ENCODE data around the gene APC2.
"Not testable (repeated sequence)": the region's sequence is repeated elsewhere in the genome, so short reads cannot be mapped to it uniquely, and the experiment has no call there.

Gene APC2

DNA sequence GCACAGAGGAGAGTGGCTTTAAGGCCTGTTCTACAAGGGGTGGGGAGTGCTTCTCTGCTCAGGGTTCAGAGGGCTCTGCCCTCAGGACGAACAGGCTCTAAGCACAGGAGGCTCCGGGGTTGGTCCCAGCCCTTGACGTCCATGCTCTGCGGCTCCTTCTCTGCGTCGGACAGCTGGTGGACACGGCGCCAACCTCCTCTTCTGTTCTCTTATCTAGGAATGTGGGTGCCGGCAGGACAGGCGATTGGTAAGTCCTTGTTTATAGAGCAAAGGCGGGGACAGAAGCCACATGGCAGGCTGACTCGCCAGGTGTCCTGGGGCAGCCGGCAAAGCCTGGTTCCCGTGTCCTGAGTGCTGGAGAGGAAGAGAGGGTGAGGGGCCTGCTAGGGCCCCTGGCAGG is 20.2 kb upstream of the APC2 start:
- no peak for DNase-seq

DNA sequence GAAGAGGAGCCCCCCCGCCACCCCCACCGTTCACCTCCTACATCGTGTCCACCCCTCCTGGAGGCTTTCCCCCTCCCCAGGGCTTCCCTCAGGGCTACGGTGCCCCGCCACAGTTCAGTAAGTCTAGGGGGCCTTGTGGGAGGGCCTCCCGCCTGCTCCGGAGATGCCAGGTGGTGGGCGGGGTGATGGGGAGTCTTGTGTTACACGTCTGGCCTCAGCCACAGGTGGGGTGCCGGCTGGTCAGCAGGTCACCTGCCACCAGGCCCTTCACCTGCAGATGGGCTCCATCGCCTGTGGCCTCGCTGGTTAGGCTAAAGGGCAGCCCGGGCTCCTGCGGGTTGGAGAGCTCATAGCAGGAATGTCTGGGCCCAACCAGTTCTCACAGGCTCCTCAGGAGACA is 19.7 kb upstream of the APC2 start:
- DNase-seq = no peak

DNA sequence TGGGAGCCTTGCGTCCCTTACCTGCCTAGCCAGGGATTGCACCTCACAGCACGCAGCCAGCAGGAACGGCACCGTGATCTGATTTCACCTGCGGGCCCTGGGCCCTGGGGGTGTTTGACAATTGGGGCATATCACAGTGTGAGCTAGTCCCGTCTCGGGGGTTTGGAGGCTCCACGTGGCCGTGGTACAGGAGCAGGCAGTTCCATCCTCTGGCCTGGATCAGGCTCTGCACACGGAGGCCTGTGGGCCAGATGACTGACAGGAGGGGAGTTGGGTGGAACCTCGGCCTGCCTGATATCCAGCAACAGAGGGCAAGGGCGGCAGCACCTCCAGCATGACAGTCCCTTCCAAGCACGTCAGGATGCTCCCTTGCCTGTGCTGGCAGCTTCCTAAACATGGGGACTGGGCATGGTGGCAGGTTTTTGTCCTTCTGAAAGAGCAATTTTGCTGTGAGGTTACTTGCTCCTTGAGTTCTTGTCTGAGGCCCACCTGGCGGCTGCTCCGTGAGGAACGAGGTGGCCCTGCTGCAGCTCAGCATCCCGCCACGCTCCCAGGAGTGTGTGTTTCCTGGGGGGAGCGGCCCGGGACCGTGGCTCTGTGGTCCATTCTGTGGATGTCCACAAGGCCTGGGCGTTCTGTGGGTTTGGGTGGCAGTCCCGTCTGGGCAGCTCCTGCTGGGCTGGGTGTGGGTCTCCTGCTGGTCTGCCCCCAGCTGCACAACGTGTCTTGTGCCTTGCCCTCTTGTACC is 18.0 kb upstream of the APC2 start:
- DNase-seq = no peak

DNA sequence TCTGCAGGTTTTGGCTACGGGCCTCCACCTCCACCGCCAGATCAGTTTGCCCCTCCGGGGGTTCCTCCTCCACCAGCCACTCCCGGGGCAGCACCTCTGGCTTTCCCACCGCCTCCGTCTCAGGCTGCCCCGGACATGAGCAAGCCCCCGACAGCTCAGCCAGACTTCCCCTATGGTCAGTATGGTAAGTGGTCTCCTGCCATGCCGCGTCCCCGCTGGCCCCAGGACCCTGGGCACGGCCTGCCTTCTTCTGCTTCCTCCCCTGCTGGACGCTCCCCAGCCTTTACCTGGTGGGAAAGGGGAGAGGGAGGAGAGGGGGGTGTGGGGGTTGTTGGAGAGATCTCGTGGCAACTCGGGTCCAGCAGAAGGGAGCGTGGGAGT is 17.4 kb upstream of the APC2 start:
- no peak for DNase-seq

DNA sequence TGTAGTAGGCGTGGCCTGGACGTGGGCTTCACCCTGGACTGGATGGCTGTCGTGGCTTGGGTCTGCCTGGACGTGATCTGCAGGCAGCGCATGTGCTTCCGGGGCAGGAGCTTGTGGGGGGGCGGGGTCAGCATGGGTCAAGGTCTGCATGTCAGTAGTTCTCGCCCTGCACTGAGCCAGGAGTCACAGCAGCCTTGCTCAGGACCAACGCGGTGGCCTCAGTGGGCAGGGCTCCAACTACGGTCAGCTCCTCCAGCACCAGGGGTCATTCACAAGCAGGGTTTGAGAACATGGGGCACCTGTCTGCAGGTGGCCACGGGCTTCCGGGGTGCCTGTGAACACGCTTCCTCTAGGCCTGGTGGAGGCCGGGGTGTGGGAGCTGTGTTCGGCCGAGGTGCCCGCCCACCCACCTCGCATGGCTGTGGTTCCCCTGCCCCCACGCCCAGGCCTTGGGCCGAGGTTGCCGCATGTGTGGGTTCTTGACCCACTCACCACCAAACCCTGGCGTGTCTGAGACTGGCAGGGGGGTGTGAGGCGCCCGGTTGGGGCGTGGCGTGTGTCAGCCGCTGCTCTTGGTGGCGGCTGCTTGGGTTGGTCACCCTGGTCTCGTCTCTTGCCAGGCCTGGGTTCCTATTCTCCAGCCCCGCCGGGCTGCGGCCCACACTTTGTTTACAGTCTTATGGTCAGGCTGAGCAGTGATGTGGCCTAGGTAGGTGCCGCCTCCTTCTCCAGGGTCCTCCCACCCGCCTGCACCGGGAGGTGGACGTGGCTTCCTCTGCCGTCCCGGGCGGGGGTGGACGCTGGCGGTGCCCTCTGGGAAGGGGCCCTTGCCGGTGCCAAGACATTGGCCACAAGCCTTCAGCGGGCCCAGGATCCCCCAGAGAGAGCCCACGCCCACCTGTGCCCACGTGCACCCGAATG is 16.5 kb upstream of the APC2 start:
- no peak for DNase-seq

DNA sequence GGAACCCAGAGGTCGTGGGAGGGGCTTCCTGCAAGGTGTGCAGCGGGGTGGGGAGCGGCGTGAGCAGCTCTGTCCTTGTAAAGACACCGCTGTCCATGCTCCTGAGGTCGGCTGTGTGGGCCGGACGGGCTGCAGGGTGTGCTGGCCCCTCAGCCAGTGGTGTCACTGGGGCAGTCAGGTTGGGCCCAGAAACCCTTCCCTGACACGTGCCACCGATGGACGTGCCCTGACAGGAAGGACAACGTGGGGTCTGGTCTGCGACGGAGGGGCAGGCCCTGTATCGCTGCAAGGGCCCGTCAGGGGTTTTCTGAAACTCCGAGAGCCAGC is 15.9 kb upstream of the APC2 start:
- no peak for DNase-seq

DNA sequence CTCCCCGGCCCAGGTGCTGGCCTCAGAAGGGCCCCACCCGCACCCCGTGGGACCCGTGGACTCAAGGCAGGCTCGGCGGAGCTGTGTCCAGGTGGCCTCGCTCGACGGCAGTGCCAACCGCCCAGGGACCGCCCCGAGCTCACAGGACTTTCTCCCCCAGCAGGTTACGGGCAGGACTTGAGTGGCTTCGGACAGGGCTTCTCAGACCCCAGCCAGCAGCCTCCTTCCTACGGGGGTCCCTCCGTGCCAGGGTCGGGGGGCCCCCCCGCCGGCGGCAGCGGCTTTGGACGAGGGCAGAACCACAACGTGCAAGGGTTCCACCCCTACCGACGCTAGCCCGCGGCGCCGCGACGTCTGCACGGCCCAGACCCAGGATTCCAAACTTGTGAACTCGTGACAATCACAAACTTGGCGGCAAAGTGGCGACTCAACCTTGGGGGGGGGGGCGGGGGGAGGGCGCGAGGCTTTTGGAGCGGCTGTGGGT is 15.3 kb upstream of the APC2 start:
- no peak for DNase-seq

DNA sequence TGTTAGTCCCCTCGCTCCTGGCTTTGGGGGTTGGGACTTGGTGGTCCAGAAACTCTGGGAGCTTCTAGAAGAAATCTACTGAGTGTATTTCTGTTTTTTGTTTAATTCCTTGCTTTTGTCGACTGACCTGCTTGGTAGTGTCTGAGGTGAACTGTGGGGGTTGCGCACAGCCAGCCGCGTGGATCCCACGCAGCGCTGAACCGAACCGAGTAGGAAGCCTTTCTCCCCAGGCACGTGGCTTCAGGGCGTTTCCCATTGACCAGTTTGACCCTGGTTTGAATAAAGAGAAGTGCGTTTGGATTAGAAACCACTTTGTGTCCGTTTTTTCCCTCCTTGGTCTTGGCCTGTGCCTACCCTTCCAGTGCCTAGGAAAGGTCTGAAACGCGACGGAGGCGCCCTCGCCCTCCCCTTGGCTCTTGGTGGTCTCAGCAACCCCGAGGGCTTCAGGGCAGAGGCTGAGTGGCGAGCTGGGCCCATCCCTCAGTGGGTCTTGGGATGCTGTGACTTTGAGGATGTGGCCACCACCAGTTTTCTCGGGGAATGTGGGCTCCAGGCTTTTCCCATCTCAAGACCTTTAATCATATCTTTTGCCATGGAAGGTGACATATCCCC is 14.4 kb upstream of the APC2 start:
- DNase-seq = no peak

DNA sequence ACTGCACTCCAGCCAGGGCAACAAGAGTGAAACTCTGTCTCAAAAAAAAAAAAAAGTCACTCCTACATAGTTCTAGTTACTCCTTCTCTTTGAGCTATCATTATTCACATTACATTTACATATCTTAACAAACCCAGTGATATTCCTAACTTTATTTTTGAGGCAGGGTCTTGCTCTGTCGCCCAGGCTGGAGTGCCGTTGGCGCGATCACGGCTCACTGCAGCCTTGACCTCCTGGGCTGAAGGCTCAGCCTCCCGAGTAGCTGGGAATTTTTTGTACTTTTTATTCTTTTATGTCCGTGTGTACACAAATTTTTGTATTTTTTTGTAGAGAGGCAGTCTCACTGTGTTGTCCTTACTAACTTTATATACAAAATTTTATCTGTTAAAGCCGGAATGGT is 12.3 kb upstream of the APC2 start:
- no peak for DNase-seq

DNA sequence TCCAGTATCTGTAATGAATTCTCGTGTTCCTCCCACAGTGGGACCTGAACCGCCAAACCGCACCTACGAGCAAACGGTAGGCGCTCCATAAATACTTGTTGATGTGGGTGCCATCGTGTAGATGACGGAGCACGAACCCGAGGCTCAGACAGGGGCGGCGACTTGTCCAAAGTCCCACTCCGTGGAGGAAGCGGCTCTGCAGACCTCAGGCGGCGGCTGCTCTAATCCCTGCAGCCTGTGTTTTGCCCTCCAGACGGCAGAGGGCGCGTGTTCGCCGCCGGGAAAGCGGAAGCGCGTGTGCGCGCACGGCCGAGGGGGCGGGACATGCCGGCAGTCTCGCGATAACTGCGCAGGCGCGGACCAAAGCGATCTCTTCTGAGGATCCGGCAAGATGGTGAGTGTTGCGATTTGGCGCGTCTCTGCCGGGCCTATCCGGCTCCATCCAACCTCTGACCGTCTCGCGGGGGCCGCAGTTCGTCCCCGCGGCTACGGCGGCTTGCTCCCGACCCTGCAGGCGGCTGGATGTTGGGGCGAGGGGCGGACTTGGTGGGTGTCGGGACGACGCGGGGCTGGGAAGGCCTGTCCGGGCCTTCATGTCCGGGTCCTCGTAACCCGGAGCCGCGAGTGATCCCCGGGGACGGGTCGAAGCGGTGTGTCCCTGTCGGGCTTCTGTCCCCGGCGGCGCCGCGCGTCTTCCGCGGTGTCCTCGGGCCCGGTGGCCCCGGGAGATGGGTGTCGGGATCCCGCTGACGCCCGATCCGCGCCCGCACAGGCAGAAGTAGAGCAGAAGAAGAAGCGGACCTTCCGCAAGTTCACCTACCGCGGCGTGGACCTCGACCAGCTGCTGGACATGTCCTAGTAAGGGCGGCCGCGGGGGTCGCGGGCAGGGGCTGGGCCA is 11.6 kb upstream of the APC2 start, which contains the start of gene RPS15:
RPS15 (plus strand) TSS at position 362 of the 898 bp plus-strand sequence; CDS start at position 392, 30 bp downstream.
- DNase-seq = peak; percentile 90

DNA sequence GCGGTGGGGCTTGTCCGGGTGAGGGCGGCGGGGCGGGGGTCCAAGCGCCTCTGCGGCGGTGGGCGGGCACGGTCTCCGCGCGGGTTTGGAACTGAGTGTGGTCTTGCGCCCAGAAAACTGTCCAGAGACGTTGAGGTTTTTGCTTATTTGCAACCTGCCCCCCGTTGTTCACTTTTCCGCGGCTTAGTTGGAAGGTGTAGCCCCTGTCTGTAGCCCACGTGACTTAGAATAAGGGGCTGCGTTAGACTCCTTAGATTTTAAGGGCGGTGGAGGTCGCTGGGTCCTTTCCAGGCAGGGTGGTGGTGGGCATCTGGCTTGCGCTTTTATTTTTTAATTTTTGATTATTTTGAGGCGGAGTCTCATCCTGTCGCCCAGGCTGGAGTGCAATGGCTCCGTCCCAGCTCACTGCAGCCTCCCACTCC is 11.0 kb upstream of the APC2 start:
- DNase-seq = no peak

DNA sequence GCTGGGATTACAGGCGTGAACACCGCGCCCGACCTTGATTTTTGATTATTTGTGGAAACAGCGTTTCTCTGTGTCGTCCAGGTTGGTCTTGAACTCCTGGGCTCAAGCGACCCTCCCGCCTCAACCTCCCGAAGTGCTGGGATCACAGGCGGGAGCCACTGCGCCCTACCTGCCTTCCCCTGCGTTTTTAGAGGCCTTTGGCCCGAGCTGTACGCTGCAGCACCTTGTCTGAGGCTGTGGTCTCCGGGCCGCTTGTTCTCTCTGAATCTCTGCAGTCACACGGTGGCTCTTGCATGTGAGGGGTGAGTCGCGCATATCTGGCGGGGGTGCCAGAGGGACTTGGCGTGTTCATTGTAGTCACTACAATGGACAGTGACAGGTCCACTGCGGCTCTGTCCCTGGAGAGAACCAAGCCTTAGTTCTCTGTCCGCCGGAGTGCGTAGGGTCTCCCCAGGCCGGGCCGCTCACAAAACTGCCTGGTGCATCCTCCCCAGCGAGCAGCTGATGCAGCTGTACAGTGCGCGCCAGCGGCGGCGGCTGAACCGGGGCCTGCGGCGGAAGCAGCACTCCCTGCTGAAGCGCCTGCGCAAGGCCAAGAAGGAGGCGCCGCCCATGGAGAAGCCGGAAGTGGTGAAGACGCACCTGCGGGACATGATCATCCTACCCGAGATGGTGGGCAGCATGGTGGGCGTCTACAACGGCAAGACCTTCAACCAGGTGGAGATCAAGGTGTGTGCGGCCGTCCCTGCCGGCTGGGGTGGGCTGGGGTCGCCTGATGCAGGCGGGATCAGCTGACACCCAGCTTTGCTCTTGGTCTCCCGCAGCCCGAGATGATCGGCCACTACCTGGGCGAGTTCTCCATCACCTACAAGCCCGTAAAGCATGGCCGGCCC is 10.2 kb upstream of the APC2 start:
- DNase-seq = not testable (repeated sequence)

DNA sequence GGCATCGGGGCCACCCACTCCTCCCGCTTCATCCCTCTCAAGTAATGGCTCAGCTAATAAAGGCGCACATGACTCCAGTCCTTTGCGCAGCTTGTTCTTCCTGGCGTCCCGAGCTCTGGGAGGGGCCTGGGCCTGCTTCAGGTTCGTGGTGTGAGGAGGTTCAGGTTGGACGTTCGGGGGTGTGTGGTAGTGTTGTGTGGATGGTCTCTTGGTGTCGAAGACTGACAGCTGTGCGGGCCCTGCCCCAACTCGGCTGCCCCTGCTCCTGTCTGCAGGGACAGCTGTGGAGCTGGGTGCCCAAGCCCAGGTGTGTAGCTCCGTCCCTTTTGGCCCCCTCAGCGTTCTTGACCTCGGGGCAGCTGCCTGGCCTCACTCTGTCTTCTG is 9.5 kb upstream of the APC2 start:
- no peak for DNase-seq

DNA sequence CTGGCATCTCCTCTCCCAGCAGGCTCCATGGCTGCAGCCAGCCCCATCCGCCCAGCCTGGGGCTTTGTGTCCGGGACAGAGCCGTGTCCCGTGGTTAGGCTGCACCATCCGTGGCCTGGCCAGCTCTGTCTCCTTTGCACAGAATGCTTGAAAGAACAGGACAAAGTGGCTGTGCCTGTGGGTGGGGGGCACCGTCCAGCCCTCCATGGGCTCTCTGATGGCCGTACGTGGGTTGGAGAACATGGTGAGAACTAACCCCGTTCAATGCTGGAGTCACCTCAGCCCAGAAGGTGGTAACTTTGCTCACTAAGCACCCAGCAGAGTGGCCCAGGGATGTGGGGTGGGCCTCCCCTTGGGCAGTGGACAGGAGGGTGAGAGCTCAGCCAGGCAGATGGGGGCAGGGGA is 8.9 kb upstream of the APC2 start:
- DNase-seq = no peak

DNA sequence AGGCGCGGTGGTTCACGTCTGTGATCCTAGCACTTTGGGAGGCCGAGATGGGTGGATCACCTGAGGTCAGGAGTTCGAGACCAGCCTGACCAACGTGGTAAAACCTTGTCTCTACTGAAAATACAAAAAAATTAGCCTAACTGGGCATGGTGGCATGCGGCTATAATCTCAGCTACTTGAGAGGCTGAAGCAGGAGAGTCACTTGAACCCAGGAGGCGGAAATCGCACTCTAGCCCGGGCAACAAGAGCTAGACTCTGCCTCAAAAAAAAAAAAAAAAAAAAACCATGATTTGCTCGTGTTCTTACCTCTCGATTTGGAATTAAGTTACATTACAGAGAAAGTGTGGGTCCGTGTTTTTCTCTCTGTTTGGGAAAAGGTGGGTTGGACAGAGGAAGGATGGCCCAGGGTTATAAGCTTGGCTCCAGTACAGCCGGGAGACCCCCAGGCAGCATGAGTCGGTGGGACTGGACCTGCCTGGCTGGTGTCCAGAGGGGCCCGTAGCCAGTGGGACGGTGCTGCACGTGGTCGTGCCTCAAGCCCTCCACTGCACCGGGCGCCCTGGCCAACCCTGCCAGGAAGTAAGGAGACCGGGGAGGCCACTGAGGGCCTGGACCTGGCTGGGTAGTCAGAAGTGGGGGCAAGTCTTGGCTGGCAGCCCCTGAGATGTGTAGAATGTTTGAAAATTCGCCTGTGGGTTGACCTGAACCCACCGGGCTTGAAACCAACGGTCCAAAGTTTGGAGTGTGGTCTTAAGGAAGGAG is 8.1 kb upstream of the APC2 start:
- DNase-seq = no peak

DNA sequence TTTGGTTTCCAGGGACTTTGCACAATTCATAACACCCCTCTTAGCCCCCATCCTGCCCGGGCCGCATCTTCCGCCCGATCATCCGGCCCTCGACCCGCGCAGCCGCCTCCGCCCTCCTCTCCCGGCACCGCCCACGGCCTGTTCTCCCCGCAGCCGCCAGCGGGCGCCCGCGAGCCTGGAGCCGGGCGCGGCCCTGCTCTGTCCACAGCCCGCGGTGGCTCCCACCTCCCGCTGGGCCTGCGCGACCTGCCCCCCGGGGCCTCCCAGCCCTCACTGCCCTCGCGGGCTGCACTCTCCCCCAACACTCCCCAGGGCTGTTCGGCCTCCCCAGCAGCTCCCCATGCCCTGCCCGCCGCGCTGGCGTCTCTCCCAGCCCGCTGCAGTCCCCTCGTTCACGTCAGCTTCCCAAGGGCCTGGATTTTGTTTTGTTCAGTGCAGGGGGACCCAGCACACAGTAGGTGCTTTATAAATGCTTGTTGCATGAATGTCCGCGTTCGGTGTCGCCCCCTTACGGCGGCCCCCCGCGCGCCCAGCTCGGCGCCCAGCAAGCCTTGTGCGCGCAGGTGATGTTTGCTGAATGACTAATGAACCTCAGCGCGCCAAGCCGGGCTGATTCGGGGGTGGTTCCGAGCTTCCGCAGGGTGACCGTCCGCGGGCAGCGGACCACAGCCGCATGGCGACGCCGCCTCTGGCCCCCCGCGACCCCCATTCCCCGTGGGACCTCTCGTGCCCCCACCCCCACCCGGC is 4.6 kb upstream of the APC2 start:
- DNase-seq = peak; percentile 46

DNA sequence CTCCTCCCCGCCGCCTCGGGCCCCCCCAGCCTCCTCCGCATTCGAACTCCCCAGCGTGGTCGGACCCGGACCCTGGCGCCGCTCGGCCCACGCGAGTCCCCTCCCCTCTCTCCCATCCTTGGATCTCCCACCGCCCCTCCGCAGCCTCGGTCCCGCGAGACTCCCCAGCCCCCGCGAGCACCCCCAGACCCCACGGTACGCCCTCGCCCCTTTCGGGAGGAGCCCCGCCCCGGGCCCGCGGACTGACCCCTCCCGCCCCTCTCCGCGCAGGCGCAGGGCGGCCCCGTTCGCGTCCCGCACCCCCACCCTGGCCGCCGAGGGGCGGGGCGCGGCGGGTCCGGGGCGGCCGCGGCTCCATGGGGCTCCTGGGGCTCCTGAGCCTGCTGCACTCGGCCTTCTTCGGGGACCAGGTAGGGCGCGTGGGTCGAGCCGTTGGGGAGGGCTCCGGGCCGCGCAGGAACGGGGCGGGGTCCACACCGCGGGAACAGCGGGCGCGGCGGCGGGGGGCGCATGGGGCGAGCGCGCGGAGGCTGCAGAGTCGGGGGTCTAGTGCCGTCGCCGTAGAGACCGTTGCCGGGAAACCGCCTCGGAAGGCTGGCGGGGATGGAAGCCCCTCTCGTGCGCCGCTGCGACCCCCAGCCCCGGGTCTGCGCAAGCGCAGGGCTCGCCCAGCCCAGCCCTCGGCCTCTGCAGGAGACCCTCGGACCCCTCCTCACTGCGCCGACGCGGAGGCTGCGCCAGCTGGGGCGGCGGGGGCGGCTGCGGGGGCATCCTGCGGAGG is 3.8 kb upstream of the APC2 start:
- DNase-seq = peak; percentile 38

DNA sequence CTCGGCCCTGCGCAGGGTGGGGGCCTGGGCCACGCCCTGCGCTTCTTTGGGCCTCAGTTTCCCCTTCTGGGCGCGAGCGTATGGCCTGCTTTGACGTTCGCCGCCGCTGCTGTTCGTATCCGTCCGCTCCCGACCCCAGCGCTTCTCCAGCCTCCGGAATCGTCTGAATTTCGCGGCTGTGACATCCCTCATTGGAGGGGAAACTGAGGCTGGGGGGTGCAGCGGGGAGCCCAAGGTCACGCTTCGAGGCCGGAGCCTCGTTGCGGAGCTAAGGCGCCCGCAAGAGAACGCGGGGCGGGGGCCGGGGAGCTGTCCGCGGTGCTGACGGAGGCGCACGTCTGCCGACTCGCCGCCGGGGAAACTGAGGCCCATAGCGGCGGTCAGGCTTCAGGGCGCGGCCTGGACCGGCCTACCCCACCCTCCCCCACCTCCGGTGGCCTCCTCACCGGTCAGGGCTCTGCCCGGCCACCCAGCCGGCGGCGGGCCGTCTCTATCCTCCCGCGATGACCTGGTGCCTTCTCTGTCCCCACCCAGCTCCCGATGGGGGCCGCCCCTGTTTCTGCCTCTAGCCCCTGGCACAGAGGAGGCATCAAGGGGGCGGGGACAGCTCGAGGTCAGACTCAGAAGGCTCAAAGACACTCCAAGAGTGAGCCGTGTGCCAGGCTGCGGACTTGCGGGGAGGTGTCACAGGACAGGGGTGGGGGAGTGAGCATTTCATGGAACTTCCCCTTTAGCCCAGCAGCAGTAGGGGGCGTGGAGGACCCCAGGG is 3.0 kb upstream of the APC2 start:
- peak; percentile 38 for DNase-seq

Measured in DMS79 treated with DMSO at 0.1 percent for 48 hours (cell line).